Thyroid gland (tissue), 4 donors: ENCODE results near the gene CELF4.

ENCODE experiments used
- CTCF ChIP-seq, 6 experiments: fragments of 200-600 bp in 3 of 6; fragments of 450-650 bp in 3 of 6; sonication (generic) in 3 of 6; IDR thresholded peaks; one replicate each; pipeline ENCODE4 v1.5.1; 2016 to 2019; ENCODE audit warnings: antibody characterized with exemption in 6 of 6, mild to moderate bottlenecking in 2 of 6, inconsistent platforms in 1 of 6, moderate library complexity in 1 of 6
- POLR2A ChIP-seq, 2 donors: fragments of 450-650 bp; IDR thresholded peaks; one replicate each; pipeline ENCODE4 v1.6.1; 2017; ENCODE audit warnings: antibody characterized with exemption in 2 of 2, mild to moderate bottlenecking in 2 of 2, moderate library complexity in 1 of 2

- TF ChIP-seq CTCF (IDR thresholded peaks at IDR 0.05): no peak
- no peak for TF ChIP-seq POLR2A (IDR thresholded peaks at IDR 0.05)
These were observed 83.6 kb downstream of the CELF4 start for GRCh38 chr18:37482002-37482401.
